Common myeloid progenitor, CD34-positive (primary cell): ENCODE measurements around the gene KCNMA1.

ENCODE experiments used
- CTCF ChIA-PET: fragments of 350-600 bp; sonication (Branson Sonifier 250); formaldehyde crosslinking; loops from one replicate; lab custom pipeline; 2021; ENCODE audit warnings: antibody characterized with exemption; lab: Charles Lee
- POLR2A ChIA-PET: fragments of 350-600 bp; sonication (Branson Sonifier 250); formaldehyde crosslinking; loops from one replicate; lab custom pipeline; 2021; ENCODE audit warnings: antibody characterized with exemption; lab: Charles Lee
- DNase-seq, 3 donors: peaks; one replicate each; pipeline versions ENCODE4 v3.0.0 to v3.0.0-alpha.2; 2013
- H3K27ac ChIP-seq, 2 experiments: 1 replicate in 1 of 2; 2 replicates in 1 of 2; pipeline ENCODE4 v1.7.0; 2013; ENCODE audit warnings: inconsistent platforms in 2 of 2, low read length in 2 of 2, mild to moderate bottlenecking in 2 of 2, low read depth in 1 of 2, moderate library complexity in 1 of 2; ENCODE audit not compliant: severe bottlenecking in 2 of 2, insufficient read depth in 1 of 2, poor library complexity in 1 of 2
- H3K27me3 ChIP-seq, 5 experiments: replicated peaks in 2 of 5; 1 replicate in 3 of 5; 2 replicates in 2 of 5; pipeline versions ENCODE4 v1.6.1 to v1.7.0; 2013; ENCODE audit warnings: low read length in 4 of 5, mild to moderate bottlenecking in 2 of 5, moderate library complexity in 2 of 5, inconsistent platforms in 1 of 5; ENCODE audit not compliant: insufficient read depth in 5 of 5, control insufficient read depth in 4 of 5
- H3K36me3 ChIP-seq, 4 experiments: 1 replicate in 2 of 4; 2 replicates in 2 of 4; pipeline versions ENCODE4 v1.6.1 to v1.7.0; 2013; ENCODE audit warnings: low read length in 3 of 4, control low read depth in 1 of 4, mild to moderate bottlenecking in 1 of 4; ENCODE audit not compliant: control insufficient read depth in 4 of 4, insufficient read depth in 4 of 4
- H3K4me1 ChIP-seq, 4 experiments: 1 replicate in 3 of 4; 2 replicates in 1 of 4; pipeline versions ENCODE4 v1.6.1 to v1.7.1; 2013; ENCODE audit warnings: low read length in 3 of 4, mild to moderate bottlenecking in 3 of 4, control low read depth in 1 of 4, inconsistent platforms in 1 of 4, moderate library complexity in 1 of 4; ENCODE audit not compliant: control insufficient read depth in 4 of 4, insufficient read depth in 4 of 4; ENCODE audit errors: control extremely low read depth in 1 of 4
- H3K4me3 ChIP-seq, 7 experiments: 1 replicate in 4 of 7; 2 replicates in 3 of 7; pipeline versions ENCODE4 v1.5.1 to v1.7.0; 2013; ENCODE audit warnings: mild to moderate bottlenecking in 7 of 7, low read length in 6 of 7, moderate library complexity in 6 of 7, inconsistent platforms in 2 of 7, low read depth in 2 of 7, control low read depth in 1 of 7; ENCODE audit not compliant: insufficient read depth in 4 of 7, control insufficient read depth in 1 of 7; ENCODE audit errors: extremely low read depth in 1 of 7
- H3K9me3 ChIP-seq, 5 experiments: 1 replicate in 4 of 5; 2 replicates in 1 of 5; pipeline versions ENCODE4 v1.6.1 to v1.7.1; 2013; ENCODE audit warnings: low read length in 4 of 5, mild to moderate bottlenecking in 2 of 5, inconsistent platforms in 1 of 5, low read depth in 1 of 5, moderate library complexity in 1 of 5; ENCODE audit not compliant: control insufficient read depth in 4 of 5, insufficient read depth in 2 of 5; ENCODE audit errors: control extremely low read depth in 1 of 5
- WGBS: methylation state at CpG from one replicate; pipeline ENCODE4 v1.1.5; 2013; ENCODE audit not compliant: insufficient coverage; 5-methylcytosine and 5-hydroxymethylcytosine counted together

KCNMA1 gene

GRCh38 chr10:77241350-77241725 is 396.3 kb downstream of the KCNMA1 start:
- Histone ChIP-seq H3K27ac (no peak overlapping the region), H3K4me1 (peaks cover 0 to 21% (median 4%) of the 10 kb centered on the region in 4 experiments), H3K36me3 (no peaks in the 10 kb centered on the region), H3K4me3 (no peak overlapping the region), H3K9me3 (no peaks in the 10 kb centered on the region), H3K27me3 (peaks cover 0 to 2% (median 0%) of the 10 kb centered on the region in 5 experiments)
- ChIA-PET CTCF (interaction anchor here (0.7 to 2.8 kb wide), 6 partner anchors 10 to 862 kb away, joined by 3 to 11 read pairs (median 4); no protein-coding TSS in a partner anchor), POLR2A (no interaction called here)
- DNase-seq = no peak
- WGBS = 0% methylated on average over 1 of the region's 3 CpGs

DNA sequence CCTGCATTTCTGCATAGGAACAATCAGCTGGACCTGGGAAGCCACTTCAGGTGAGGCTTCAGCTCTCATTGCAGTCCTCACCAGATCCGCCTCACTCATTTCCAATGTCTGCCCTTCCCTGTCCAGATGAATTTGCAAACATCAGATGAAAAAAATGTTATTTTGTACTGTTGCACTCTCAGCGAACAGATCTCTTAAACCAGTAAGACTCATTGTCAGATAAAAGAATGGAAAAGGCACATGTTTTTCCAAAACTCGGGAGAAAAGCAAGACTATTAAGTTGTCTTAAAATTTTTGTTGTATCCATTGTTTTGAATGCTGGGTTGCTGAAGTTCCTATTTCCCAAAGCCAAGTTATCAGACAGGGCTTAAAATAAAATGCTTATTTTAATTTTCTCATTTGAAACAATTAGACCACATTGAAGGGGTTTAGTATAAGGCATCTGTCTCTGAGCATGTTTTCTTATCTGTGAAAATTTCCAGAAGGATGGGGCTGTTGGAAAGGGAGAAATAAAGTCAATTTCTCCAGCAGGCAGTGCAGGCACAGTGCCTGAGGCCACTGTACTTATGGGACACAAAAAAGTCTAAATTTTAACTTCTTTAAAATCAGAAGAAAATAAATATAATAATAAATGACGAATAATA is 396.8 kb downstream of the KCNMA1 start:
- Histone ChIP-seq H3K27me3 (peaks cover 0 to 2% (median 0%) of the 10 kb centered on the region in 5 experiments), H3K27ac (no peak overlapping the region), H3K9me3 (no peaks in the 10 kb centered on the region), H3K36me3 (no peaks in the 10 kb centered on the region), H3K4me1 (peaks cover 0 to 16% (median under 1%) of the 10 kb centered on the region in 4 experiments), H3K4me3 (no peak overlapping the region)
- WGBS = 89% methylated on average over 1 of the region's 4 CpGs
- DNase-seq = no peak
- ChIA-PET POLR2A (no interaction called here), CTCF (interaction anchor here (0.7 to 2.8 kb wide), 3 partner anchors 10 to 402 kb away, joined by 3 to 11 read pairs (median 3); no protein-coding TSS in a partner anchor)

DNA sequence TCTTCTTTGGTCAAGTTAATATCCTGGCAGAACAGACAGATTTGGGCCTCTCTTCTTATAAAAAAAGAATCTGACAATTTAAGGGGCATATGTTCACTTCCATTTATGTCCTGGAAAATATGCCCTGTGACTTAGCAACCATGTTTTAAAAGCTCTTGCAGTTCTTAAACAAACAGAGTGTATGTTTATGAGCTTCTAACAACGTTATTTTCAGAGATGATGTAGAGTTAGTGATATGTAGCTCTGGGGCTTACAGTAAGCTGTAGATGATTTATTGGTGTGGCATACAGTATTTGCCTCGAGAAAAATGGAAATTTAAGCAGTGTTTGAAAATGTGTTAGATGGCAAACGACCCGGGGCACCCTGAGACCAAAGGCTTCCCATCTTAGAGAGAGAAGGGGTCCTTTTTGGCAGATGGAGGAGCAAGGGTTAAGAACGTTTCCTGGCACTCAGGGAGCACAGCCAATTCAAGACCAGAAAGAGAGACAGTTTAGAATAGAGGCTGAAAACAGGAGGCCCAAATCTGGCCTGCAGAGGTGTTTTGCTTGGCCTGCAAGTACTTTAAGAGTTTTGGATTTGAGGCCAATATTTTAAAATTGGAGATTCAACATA is 397.5 kb downstream of the KCNMA1 start:
- Histone ChIP-seq H3K4me1 (peaks cover 0 to 9% (median 0%) of the 10 kb centered on the region in 4 experiments), H3K27me3 (peaks cover 0 to 2% (median 0%) of the 10 kb centered on the region in 5 experiments), H3K36me3 (no peaks in the 10 kb centered on the region), H3K9me3 (no peaks in the 10 kb centered on the region), H3K27ac (no peak overlapping the region), H3K4me3 (no peak overlapping the region)
- DNase-seq = no peak
- ChIA-PET POLR2A (no interaction called here), CTCF (interaction anchor here (0.8 to 1.2 kb wide), 2 partner anchors 9 to 38 kb away, joined by 3 to 4 read pairs; no protein-coding TSS in a partner anchor)
- WGBS = 85% methylated on average over 5 of the region's 5 CpGs

DNA sequence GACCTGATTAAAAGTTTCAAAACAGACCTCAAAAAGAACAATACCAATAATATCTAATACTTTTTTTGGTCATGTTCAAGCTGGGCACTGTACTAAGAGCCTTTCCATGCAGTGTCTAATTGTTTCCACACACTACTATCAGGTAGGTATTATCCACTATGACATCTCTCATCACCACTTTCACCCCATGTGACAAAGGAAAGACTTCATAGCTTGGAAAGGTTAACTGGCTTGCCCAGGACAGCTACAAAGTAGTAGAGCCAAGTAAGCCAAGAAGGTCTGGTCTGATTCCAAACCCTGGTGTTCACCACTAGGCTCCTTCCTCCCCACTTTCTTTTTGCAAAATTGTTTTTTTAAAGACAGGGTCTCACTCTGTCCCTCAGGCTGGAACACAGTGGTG is 400.5 kb downstream of the KCNMA1 start:
- Histone ChIP-seq H3K4me3 (no peak overlapping the region), H3K9me3 (peaks cover 0 to 3% (median 0%) of the 10 kb centered on the region in 5 experiments), H3K27ac (no peak overlapping the region), H3K36me3 (no peaks in the 10 kb centered on the region), H3K4me1 (no peaks in the 10 kb centered on the region), H3K27me3 (peaks cover 0 to 2% (median 0%) of the 10 kb centered on the region in 5 experiments)
- ChIA-PET CTCF (interaction anchor here (1.4 to 2.0 kb wide), 4 partner anchors 10 to 71 kb away, joined by 3 to 8 read pairs (median 6); no protein-coding TSS in a partner anchor), POLR2A (no interaction called here)
- no peak for DNase-seq

DNA sequence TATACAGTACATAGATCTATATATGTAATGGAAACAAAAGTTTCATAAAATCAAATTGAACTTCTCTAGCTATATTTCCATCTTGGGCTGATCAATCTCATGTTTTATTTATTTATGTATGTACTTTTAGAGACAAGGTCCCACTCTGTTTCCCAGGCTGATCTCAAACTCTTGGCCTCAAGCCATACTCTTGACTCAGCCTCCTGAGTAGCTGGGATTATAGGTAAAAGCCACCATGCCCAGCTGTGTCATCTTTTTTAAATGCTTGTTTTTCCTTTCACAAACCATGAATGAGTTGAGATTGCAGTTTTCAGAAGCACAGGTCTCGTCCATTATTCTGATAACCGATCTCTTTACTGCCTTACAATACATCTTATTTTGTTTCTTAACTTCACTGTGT is 400.9 kb downstream of the KCNMA1 start:
- ChIA-PET CTCF (interaction anchor here (1.4 to 2.0 kb wide), 4 partner anchors 9 to 71 kb away, joined by 3 to 8 read pairs (median 6); no protein-coding TSS in a partner anchor), POLR2A (no interaction called here)
- Histone ChIP-seq H3K9me3 (peaks cover 0 to 3% (median 0%) of the 10 kb centered on the region in 5 experiments), H3K4me3 (no peak overlapping the region), H3K4me1 (no peaks in the 10 kb centered on the region), H3K27me3 (peaks cover 0 to 2% (median 0%) of the 10 kb centered on the region in 5 experiments), H3K36me3 (no peaks in the 10 kb centered on the region), H3K27ac (no peak overlapping the region)
- DNase-seq = no peak
- WGBS = 92% methylated on average over 2 of the region's 2 CpGs

GRCh38 chr10:77236029-77236428 is 401.6 kb downstream of the KCNMA1 start:
- H3K9me3 ChIP-seq = peaks cover 0 to 3% (median 0%) of the 10 kb centered on the region in 5 experiments
- no peaks in the 10 kb centered on the region for H3K4me1 ChIP-seq
- no peaks in the 10 kb centered on the region for H3K36me3 ChIP-seq
- ChIA-PET CTCF (interaction anchor here (2.0 kb wide), 1 partner anchor 12 kb away, joined by 8 read pairs; no protein-coding TSS in a partner anchor), POLR2A (no interaction called here)
- no peak overlapping the region for H3K27ac ChIP-seq
- no peak for DNase-seq
- WGBS = 88% methylated on average over 9 of the region's 9 CpGs
- no peak overlapping the region for H3K4me3 ChIP-seq
- H3K27me3 ChIP-seq = peaks cover 0 to 2% (median 0%) of the 10 kb centered on the region in 5 experiments

DNA sequence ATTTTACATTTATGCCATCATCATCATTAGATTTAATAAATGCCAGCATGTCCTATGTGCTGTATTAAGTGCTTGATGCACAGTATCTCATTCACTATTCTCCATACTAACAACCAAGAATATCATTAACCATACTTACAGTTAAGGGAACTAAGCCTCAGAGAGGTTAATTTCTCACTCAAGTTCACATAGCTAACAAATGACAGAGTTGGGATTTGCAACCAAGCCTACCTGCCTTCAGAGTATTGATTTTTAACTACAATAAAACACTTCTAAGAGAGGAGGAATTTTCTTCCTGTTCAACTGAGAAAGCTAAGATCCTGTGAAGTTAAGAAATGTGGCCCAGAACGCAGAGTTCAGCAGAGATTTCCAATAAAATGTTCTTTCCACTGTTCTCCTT is 403.0 kb downstream of the KCNMA1 start:
- Histone ChIP-seq H3K9me3 (peaks cover 0 to 3% (median 0%) of the 10 kb centered on the region in 5 experiments), H3K36me3 (no peaks in the 10 kb centered on the region), H3K27ac (no peak overlapping the region), H3K4me1 (no peaks in the 10 kb centered on the region), H3K27me3 (peaks cover 0 to 2% (median 0%) of the 10 kb centered on the region in 5 experiments), H3K4me3 (no peak overlapping the region)
- WGBS = 100% methylated on average over 1 of the region's 1 CpG
- CTCF ChIA-PET = no interaction called here
- POLR2A ChIA-PET = no interaction called here
- no peak for DNase-seq
